NCI-H146 (cell line): ENCODE data around the gene TIMM22.

ENCODE experiments used
- DNase-seq: peaks from one replicate; lab custom pipeline; 2025; lab: John Stamatoyannopoulos, UW

The TIMM22 gene

GRCh38 chr17:1022278-1023024 is 25.5 kb downstream of the TIMM22 start:
- no peak for DNase-seq

GRCh38 chr17:1024076-1024475 is 27.1 kb downstream of the TIMM22 start:
- DNase-seq, result no peak

- no peak for DNase-seq
Observed at GRCh38 chr17:1025733-1026598, 29.0 kb downstream of the TIMM22 start.

- no peak for DNase-seq
Observed at GRCh38 chr17:1026599-1026975, 29.7 kb downstream of the TIMM22 start.

GRCh38 chr17:1027044-1027443 is 30.1 kb downstream of the TIMM22 start:
- no peak for DNase-seq

GRCh38 chr17:1029196-1029921 is 32.4 kb downstream of the TIMM22 start:
- no peak for DNase-seq

GRCh38 chr17:1029922-1030644 is 33.2 kb downstream of the TIMM22 start:
- DNase-seq, result no peak

GRCh38 chr17:1030684-1031532 is 34.0 kb downstream of the TIMM22 start:
- DNase-seq, result no peak

- no peak for DNase-seq
Observed at GRCh38 chr17:1031711-1032110, 34.8 kb downstream of the TIMM22 start.

- DNase-seq, result no peak
Observed at GRCh38 chr17:1032391-1032790, 35.5 kb downstream of the TIMM22 start.

- DNase-seq, result no peak
Observed at GRCh38 chr17:1033503-1033902, 36.6 kb downstream of the TIMM22 start.

GRCh38 chr17:1034652-1035210 is 37.8 kb downstream of the TIMM22 start:
- DNase-seq, result no peak

- no peak for DNase-seq
Observed at GRCh38 chr17:1035546-1036170, 38.7 kb downstream of the TIMM22 start.

- no peak for DNase-seq
Observed at GRCh38 chr17:1036171-1036844, 39.4 kb downstream of the TIMM22 start.

- DNase-seq, result no peak
Observed at GRCh38 chr17:1036845-1037237, 39.9 kb downstream of the TIMM22 start.

- DNase-seq, result no peak
Observed at GRCh38 chr17:1037238-1037879, 40.4 kb downstream of the TIMM22 start.

- DNase-seq, result no peak
Observed at GRCh38 chr17:1038459-1039122, 41.7 kb downstream of the TIMM22 start.

- no peak for DNase-seq
Observed at GRCh38 chr17:1039123-1039507, 42.2 kb downstream of the TIMM22 start.
